NB4 (cell line): Measurements from ENCODE around the gene ZFP2.
"Not testable (repeated sequence)": the region's sequence is repeated elsewhere in the genome, so short reads cannot be mapped to it uniquely, and the experiment has no call there.

Source experiments
- DNase-seq: peaks from one replicate; pipeline ENCODE4 v3.0.0; 2010; ENCODE audit warnings: low read depth
- H3K4me3 ChIP-seq: one replicate; pipeline ENCODE4 v1.5.1; 2011; ENCODE audit warnings: mild to moderate bottlenecking, low read depth, low read length, moderate library complexity
- MYC ChIP-seq: IDR thresholded peaks from 2 replicates; pipeline ENCODE4 v1.6.1; 2011; ENCODE audit warnings: low read depth, low read length
- POLR2A ChIP-seq: IDR thresholded peaks from 2 replicates; pipeline ENCODE4 v1.6.1; 2011; ENCODE audit warnings: mild to moderate bottlenecking; ENCODE audit not compliant: insufficient read length; ENCODE audit errors: extremely low read depth
- TF ChIP-seq, protein P1 (sequence below): IDR thresholded peaks from 2 replicates; pipeline ENCODE4 v1.6.1; 2011; ENCODE audit warnings: low read depth, low read length
- TF ChIP-seq, protein P2 (sequence below): IDR thresholded peaks from one replicate; pipeline ENCODE4 v1.5.1; 2012; ENCODE audit warnings: low read depth, low read length

Gene ZFP2

DNA sequence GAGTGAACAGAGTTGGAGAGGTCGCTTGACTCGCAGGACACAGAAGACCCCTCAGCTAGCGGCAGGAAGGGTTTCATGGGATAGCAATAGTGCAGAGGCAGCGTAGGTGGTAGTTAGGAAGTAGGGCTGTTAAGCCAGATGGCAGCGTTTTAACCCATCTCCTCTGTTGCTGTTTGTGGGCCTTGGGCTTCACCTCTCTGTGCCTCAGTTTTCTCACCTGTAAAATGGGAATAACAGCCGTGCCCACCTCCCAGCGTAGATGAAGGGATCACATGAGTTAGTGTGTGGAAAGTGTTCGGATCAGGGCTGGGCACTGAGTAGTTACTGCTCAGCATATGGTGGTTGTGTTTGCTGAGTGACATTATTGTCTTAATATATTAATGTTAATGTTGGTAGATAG, 34.1 kb upstream of the ZFP2 start:
- no peak overlapping the region for H3K4me3 ChIP-seq
- no peak for DNase-seq
- TF ChIP-seq, protein P1, sequence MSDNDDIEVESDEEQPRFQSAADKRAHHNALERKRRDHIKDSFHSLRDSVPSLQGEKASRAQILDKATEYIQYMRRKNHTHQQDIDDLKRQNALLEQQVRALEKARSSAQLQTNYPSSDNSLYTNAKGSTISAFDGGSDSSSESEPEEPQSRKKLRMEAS, result no peak
- no peak for TF ChIP-seq POLR2A
- TF ChIP-seq MYC, result no peak
- TF ChIP-seq, protein P2, sequence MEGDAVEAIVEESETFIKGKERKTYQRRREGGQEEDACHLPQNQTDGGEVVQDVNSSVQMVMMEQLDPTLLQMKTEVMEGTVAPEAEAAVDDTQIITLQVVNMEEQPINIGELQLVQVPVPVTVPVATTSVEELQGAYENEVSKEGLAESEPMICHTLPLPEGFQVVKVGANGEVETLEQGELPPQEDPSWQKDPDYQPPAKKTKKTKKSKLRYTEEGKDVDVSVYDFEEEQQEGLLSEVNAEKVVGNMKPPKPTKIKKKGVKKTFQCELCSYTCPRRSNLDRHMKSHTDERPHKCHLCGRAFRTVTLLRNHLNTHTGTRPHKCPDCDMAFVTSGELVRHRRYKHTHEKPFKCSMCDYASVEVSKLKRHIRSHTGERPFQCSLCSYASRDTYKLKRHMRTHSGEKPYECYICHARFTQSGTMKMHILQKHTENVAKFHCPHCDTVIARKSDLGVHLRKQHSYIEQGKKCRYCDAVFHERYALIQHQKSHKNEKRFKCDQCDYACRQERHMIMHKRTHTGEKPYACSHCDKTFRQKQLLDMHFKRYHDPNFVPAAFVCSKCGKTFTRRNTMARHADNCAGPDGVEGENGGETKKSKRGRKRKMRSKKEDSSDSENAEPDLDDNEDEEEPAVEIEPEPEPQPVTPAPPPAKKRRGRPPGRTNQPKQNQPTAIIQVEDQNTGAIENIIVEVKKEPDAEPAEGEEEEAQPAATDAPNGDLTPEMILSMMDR, result no peak

DNA sequence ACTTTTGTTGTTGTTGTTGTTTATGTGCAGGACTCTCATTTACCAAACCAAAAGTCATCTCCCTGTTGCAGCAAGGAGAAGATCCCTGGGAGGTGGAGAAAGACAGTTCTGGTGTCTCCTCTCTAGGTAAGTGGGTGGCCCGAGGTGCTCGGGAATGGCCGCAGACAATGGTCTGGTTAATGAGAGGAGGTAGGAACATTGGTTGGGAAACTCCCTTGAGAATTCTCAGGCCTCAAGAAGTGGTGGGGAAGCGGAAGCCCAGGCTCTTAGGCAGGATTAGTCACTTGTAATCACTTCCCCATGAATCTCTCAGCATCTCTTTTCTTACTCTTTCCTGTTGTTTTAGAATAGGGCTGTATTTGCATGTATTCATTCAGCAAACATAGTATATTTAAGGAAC, 28.8 kb upstream of the ZFP2 start:
- TF ChIP-seq, protein P2, result no peak
- TF ChIP-seq, protein P1, result no peak
- TF ChIP-seq POLR2A (no peak), MYC (no peak)
- H3K4me3 ChIP-seq, result no peak overlapping the region
- DNase-seq, result peak; percentile 24

- DNase-seq, result no peak
- no peak for TF ChIP-seq MYC
- no peak overlapping the region for H3K4me3 ChIP-seq
These were observed 26.1 kb upstream of the ZFP2 start for GRCh38 chr5:178869577-178869976.

DNA sequence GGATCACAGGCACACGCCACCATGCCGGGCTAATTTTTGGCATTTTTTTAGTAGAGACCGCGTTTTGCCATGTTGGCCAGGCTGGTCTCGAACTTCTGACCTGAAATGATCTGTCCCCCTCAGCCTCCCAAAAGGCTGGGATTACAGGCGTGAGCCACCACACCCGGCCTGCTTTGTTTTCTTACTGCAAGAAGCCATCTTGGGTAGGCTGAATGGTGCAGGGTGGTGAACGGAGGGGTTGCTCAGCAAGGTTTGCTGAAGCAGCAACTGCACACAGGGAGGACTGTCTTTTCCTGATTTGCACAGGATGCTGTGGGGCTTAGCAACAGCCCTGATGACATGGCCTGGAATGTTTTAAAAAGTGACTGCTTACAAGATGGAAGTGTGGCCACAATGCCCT, 25.3 kb upstream of the ZFP2 start:
- DNase-seq, result no peak
- no peak overlapping the region for H3K4me3 ChIP-seq

DNA sequence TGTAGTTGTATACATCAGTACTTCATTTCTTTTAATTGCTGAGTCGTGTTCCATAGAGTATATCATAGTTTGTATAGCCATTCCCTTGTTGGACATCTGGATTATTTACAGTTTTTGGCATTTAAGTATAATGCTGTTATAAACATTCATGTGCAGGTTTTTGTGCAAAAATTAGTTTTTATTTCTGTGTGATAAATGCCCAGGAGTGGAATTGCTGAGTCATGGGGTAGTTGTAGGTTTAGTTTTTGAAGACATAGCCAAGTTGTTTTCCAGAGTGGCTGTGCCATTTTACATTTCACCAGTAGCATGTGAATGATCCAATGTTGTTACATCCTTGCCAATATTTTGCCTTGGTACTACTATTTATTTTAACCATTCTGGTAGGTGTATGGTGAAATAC, 23.4 kb upstream of the ZFP2 start:
- no peak for TF ChIP-seq POLR2A
- no peak for TF ChIP-seq MYC
- TF ChIP-seq, protein P2, result no peak
- TF ChIP-seq, protein P1, result no peak
- DNase-seq, result no peak
- H3K4me3 ChIP-seq, result no peak overlapping the region

More for the DNA sequence above, 25.3 kb upstream of the ZFP2 start:
- no peak for TF ChIP-seq POLR2A
- TF ChIP-seq, protein P2, result no peak
- TF ChIP-seq MYC, result no peak
- TF ChIP-seq, protein P1, result no peak

- not testable (repeated sequence) for DNase-seq
These were observed 12.5 kb upstream of the ZFP2 start for GRCh38 chr5:178883115-178883694.

GRCh38 chr5:178883815-178884430, 11.8 kb upstream of the ZFP2 start:
- TF ChIP-seq POLR2A (no peak), MYC (no peak)
- TF ChIP-seq, protein P2, result no peak
- TF ChIP-seq, protein P1, result no peak
- no peak for DNase-seq
- H3K4me3 ChIP-seq, result no peak overlapping the region

More at GRCh38 chr5:178883115-178883694, 12.5 kb upstream of the ZFP2 start:
- H3K4me3 ChIP-seq, result not testable (repeated sequence)
